ENCODE data around the gene CAMK1D. TPM values are rescaled to one million over a fixed set of nuclear protein-coding genes. Genes with fewer than 3 reads are reported as not detected.

CAMK1D gene
- total RNA-seq, 3 donors from 2014 or later = 20.6 to 48.5 (median 32.8) TPM

DNA sequence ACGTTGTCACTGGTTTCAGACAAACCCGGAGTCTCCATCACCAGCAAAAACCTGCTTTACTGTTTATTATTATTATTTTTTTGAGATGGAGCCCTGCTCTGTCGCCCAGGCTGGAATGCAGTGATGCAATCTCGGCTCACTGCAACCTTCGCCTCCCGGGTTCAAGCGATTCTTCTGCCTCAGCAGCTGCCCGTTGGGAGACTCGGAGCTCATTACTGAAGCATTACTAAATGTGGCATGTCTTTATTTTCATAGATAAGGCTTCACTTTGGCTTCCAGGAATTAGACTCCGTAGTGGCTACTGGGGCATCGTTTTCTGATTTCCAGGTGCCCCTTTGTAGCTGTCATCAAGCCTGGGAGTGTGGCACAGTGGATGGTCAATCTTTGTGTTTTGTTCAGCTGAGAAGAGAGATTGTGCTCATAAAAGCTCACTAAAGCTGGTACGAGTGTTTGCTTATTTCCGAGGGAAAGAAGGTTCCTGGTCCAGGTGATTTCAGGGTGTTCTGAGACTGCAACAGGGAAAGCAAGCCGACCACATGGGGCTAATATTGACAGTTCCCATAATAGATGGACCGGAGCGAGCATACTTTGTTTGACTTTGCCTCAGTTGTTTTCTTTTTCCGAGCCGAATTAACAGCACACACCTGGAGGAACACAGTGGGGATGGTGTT is 163.1 kb downstream of the CAMK1D start:
- DNase-seq = no peak
- peaks cover 3% of the 10 kb centered on the region for H3K4me1 ChIP-seq (ENCODE audit: low read depth)
- TF ChIP-seq, protein P1, sequence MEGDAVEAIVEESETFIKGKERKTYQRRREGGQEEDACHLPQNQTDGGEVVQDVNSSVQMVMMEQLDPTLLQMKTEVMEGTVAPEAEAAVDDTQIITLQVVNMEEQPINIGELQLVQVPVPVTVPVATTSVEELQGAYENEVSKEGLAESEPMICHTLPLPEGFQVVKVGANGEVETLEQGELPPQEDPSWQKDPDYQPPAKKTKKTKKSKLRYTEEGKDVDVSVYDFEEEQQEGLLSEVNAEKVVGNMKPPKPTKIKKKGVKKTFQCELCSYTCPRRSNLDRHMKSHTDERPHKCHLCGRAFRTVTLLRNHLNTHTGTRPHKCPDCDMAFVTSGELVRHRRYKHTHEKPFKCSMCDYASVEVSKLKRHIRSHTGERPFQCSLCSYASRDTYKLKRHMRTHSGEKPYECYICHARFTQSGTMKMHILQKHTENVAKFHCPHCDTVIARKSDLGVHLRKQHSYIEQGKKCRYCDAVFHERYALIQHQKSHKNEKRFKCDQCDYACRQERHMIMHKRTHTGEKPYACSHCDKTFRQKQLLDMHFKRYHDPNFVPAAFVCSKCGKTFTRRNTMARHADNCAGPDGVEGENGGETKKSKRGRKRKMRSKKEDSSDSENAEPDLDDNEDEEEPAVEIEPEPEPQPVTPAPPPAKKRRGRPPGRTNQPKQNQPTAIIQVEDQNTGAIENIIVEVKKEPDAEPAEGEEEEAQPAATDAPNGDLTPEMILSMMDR (IDR thresholded peaks at IDR 0.05) = no peak

DNA sequence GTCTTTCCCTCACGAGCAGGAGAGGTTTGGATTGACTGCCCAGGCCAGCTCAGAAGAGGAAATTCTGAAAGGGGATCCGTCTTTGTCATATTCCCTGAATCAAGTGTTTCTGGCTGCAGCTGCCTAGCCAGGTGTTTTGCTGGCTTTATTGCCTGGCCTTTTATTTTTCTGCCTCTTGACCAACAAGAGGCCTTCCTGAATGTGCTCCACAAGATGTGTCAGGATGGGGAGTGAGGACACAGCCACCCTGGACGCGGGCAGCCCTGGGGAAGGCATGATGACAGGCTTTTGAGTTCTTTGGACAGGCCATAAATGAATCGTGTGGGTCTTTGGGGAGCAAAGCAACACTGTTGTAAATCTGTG is 163.6 kb downstream of the CAMK1D start:
- no peaks in the 10 kb centered on the region for H3K9me3 ChIP-seq
- no peaks in the 10 kb centered on the region for H3K36me3 ChIP-seq (ENCODE audit: low read depth)
- DNase-seq (no peak), ATAC-seq (peak; percentile 55)
- H3K4me3 ChIP-seq = no peak overlapping the region
- intact Hi-C loops (cut with DNase I, micrococcal nuclease) = no loop called here
- TF ChIP-seq, protein P1 (IDR thresholded peaks at IDR 0.05) = no peak
- peaks cover 3% of the 10 kb centered on the region for H3K4me1 ChIP-seq (ENCODE audit: low read depth)

More for the DNA sequence above, 163.1 kb downstream of the CAMK1D start:
- H3K36me3 ChIP-seq (ENCODE audit: low read depth) = no peaks in the 10 kb centered on the region
- H3K4me3 ChIP-seq = no peak overlapping the region
- no peaks in the 10 kb centered on the region for H3K9me3 ChIP-seq
- peak; percentile 56 for ATAC-seq
- intact Hi-C loops (cut with DNase I, micrococcal nuclease) = no loop called here

DNA sequence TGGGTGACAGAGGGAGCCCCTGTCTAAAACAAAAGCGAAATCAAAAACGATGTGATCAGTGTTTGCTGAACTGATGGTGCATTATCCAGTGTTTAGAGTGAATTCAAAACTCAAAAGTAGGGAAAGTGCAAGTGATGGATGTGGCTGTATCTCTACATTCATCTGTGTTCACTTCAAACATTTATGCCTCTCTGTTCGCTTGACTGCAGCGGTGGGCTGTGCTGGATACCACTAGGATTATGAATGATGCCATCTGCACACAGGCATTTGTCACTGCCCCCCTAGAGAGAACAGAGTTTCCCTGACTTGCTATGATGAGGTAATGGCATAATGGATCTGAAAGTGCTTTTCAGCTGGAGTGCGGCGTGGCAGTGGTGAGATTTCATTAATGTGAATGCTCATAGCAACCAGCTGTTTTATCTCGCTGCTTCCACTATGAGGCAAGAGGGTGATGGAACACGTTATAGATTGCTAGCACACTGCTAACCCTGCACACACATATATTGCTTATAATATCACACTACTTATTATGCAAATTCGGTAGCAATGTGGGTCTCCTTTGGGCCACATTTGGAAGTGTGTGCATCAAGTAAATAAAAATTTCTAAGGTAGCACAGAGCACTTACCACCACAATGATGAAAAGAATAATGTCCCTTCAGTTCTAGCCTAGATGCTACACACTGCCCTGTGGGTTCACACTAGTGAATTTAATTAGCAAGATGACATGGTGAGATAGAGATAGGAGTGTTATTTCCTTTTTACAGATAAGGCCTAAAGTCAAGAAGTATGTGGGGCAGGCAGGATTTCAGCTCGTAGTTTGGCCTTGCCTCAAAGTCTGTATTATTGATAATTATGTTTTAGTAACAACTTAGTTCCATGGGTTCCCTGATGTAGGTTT is 164.7 kb downstream of the CAMK1D start:
- Histone ChIP-seq H3K4me3 (peak overlapping the region; percentile 3), H3K36me3 (ENCODE audit: low read depth) (no peaks in the 10 kb centered on the region), H3K9me3 (no peaks in the 10 kb centered on the region), H3K4me1 (ENCODE audit: low read depth) (peaks cover 3% of the 10 kb centered on the region)
- no peak for DNase-seq
- TF ChIP-seq, protein P1 (IDR thresholded peaks at IDR 0.05) = no peak
- no peak for ATAC-seq
- intact Hi-C loops (cut with DNase I, micrococcal nuclease) = no loop called here

DNA sequence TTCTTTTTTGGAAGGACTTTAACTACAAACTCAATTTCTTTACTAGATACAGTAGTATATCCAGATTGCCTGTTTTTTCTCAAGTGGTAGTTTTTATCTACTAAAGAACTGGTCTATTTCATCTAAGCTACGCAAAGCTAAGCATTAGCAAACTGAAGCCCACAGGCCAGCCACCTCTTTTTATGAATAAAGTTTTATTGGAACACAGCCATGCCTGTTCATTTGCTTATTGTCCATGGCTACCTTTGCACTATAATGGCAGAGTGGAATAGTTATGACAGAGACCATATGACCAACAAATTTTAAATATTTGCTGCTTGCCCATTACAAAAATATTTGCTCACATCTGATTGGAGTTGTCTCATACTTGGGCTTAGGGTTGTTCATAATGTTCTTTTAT is 168.7 kb downstream of the CAMK1D start:
- Histone ChIP-seq H3K36me3 (ENCODE audit: low read depth) (no peaks in the 10 kb centered on the region), H3K4me1 (ENCODE audit: low read depth) (peaks cover 3% of the 10 kb centered on the region), H3K9me3 (no peaks in the 10 kb centered on the region), H3K4me3 (no peak overlapping the region)
- no peak for DNase-seq
- intact Hi-C loops (cut with DNase I, micrococcal nuclease) = no loop called here
- no peak for ATAC-seq
- TF ChIP-seq, protein P1 (IDR thresholded peaks at IDR 0.05) = no peak

DNA sequence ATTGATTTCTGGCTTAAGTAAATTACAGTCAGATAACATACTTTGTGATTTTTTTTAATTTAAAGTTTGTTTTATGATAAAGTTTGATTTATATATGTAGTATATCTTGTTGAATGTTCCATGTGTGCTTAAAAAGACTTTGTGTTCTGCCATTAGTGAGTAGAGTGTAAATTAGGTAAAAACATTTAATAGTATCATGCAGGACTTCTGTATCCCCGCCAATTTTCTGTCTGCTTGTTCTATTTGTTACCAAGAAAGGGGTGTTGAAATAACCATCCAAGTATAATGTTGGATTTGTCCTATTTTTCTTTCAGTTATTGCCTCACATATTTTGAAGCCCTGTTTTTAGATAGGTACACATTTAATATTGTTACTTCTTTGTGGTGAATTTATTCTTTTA is 172.1 kb downstream of the CAMK1D start:
- Histone ChIP-seq H3K4me3 (no peak overlapping the region), H3K36me3 (ENCODE audit: low read depth) (no peaks in the 10 kb centered on the region), H3K4me1 (ENCODE audit: low read depth) (no peaks in the 10 kb centered on the region), H3K9me3 (no peaks in the 10 kb centered on the region)
- ATAC-seq = no peak
- intact Hi-C loops (cut with DNase I, micrococcal nuclease) = no loop called here
- DNase-seq = no peak
- TF ChIP-seq, protein P1 (IDR thresholded peaks at IDR 0.05) = no peak

Measured in mucosa of descending colon (tissue), 3 donors.